K562 (cell line): ENCODE measurements around the gene GTF3C1. TPM values are rescaled to one million over a fixed set of nuclear protein-coding genes. Genes with fewer than 3 reads are reported as not detected.
A peak's percentile ranks its signal among the peaks of the same experiment; 100 is the strongest.

ENCODE experiments used
- ATAC-seq: fragments of 200-7000 bp; cut with Tn5 transposase; 3 replicates; pipeline ENCODE4 v1.9.1; 2020; ENCODE audit warnings: moderate library complexity
- BruUV-seq: library from RNA; stranded (reverse); fragments of 400-500 nt; replicated peaks from 2 replicates; lab custom pipeline; 2021; lab: Mats Ljungman, UMichigan
- CTCF ChIA-PET: fragments of 300-600 bp; formaldehyde crosslinking; extraction: SDS; loops from one replicate; lab custom pipeline; 2021; ENCODE audit warnings: low intra/inter-chr PET ratio; lab: Yijun Ruan, JAX
- POLR2A ChIA-PET: fragments of 300-600, 350-650 bp; sonication (Branson Sonifier 250); formaldehyde crosslinking; extraction: SDS; loops from one replicate; lab custom pipeline; 2021; ENCODE audit warnings: antibody characterized with exemption, inconsistent platforms; lab: Yijun Ruan, JAX
- DNase-seq, 4 experiments: peaks; one replicate each; pipeline versions ENCODE4 v3.0.0 to v3.0.0-alpha.2; 2011 to 2018; ENCODE audit warnings: low spot score in 3 of 4, mixed read lengths in 3 of 4; ENCODE audit errors: extremely low read depth in 1 of 4
- FAIRE-seq: peaks from 2 replicates; lab custom pipeline; 2011; peaks lifted over from hg19 to GRCh38; lab: Jason Lieb, UNC
- H2AFZ ChIP-seq: 2 replicates; pipeline ENCODE4 v1.6.0; 2011; ENCODE audit warnings: low read depth, low read length, control low read depth, inconsistent platforms
- H3K27ac ChIP-seq: fragments of 200-600 bp; 3 replicates; pipeline ENCODE4 v1.8.0; 2011; ENCODE audit warnings: low read depth, mild to moderate bottlenecking, control low read depth, inconsistent platforms, low read length, moderate library complexity, mixed read lengths; ENCODE audit errors: extremely low read depth
- H3K27me3 ChIP-seq, 2 experiments: fragments of 300-600 bp in 1 of 2; 2 replicates in 1 of 2; 3 replicates in 1 of 2; pipeline versions ENCODE4 v1.6.0 to v1.8.0; 2011; ENCODE audit warnings: inconsistent platforms in 2 of 2, low read length in 2 of 2, mild to moderate bottlenecking in 1 of 2, mixed read lengths in 1 of 2, moderate library complexity in 1 of 2; ENCODE audit not compliant: control insufficient read depth in 2 of 2, insufficient read depth in 2 of 2
- H3K36me3 ChIP-seq: fragments of 300-600 bp; 3 replicates; pipeline ENCODE4 v1.8.0; 2011; ENCODE audit warnings: mild to moderate bottlenecking, low read length, inconsistent platforms; ENCODE audit not compliant: control insufficient read depth, insufficient read depth
- H3K4me1 ChIP-seq, 2 experiments: fragments of 200-600 bp in 1 of 2; replicated peaks in 1 of 2; 2 replicates in 1 of 2; 3 replicates in 1 of 2; pipeline versions ENCODE4 v1.5.1 to v1.8.0; 2011; ENCODE audit warnings: inconsistent platforms in 2 of 2, low read length in 2 of 2, mild to moderate bottlenecking in 1 of 2, mixed read lengths in 1 of 2, moderate library complexity in 1 of 2; ENCODE audit not compliant: control insufficient read depth in 2 of 2, insufficient read depth in 2 of 2
- H3K4me2 ChIP-seq: 2 replicates; pipeline ENCODE4 v1.6.1; 2011; ENCODE audit warnings: low read length, control low read depth, inconsistent platforms, mixed read lengths; ENCODE audit not compliant: insufficient read depth
- H3K4me3 ChIP-seq: fragments of 200-600 bp; sonication (generic), shearing (Covaris generic); 2 replicates; pipeline ENCODE4 v1.5.1; 2016; ENCODE audit warnings: control low read depth, inconsistent platforms
- H3K79me2 ChIP-seq: fragments of 200-600 bp; 3 replicates; pipeline ENCODE4 v1.8.0; 2011; ENCODE audit warnings: low read length, inconsistent platforms; ENCODE audit not compliant: control insufficient read depth, insufficient read depth
- H3K9ac ChIP-seq, 2 experiments: 2 replicates each; pipeline versions ENCODE4 v1.6.0 to v1.6.1; 2011; ENCODE audit warnings: low read depth in 2 of 2, low read length in 2 of 2, control low read depth in 1 of 2, inconsistent platforms in 1 of 2, mild to moderate bottlenecking in 1 of 2, mixed read lengths in 1 of 2; ENCODE audit not compliant: insufficient read depth in 1 of 2
- H3K9me1 ChIP-seq: one replicate; pipeline ENCODE4 v1.6.0; 2011; ENCODE audit warnings: inconsistent platforms, mild to moderate bottlenecking, low read length, moderate library complexity; ENCODE audit not compliant: control insufficient read depth, insufficient read depth
- H3K9me3 ChIP-seq: replicated peaks from 2 replicates; pipeline ENCODE4 v1.5.1; 2011; ENCODE audit warnings: low read depth, low read length, inconsistent platforms; ENCODE audit not compliant: control insufficient read depth, insufficient read depth
- H4K20me1 ChIP-seq: replicated peaks from 2 replicates; pipeline ENCODE4 v1.6.1; 2011; ENCODE audit warnings: low read length, inconsistent platforms, mixed read lengths; ENCODE audit not compliant: control insufficient read depth, insufficient read depth
- C11orf30 ChIP-seq: fragments of 450-650 bp; IDR thresholded peaks from 2 replicates; pipeline ENCODE4 v1.6.1; 2016; ENCODE audit warnings: low read depth, mild to moderate bottlenecking
- GTF2A2 ChIP-seq: IDR thresholded peaks from 2 replicates; pipeline ENCODE4 v1.6.1; 2016; ENCODE audit warnings: mild to moderate bottlenecking, missing genetic modification characterization, missing compliant biosample characterization
- POLR2B ChIP-seq: fragments of 450-650 bp; IDR thresholded peaks from 2 replicates; pipeline ENCODE4 v1.6.1; 2018; ENCODE audit warnings: low read depth; ENCODE audit not compliant: partially characterized antibody
- SPI1 ChIP-seq: IDR thresholded peaks from 2 replicates; pipeline ENCODE4 v1.6.1; 2011; ENCODE audit warnings: low read depth, low read length, control low read depth, borderline replicate concordance
- WGBS: fragments of 100-300 bp; shearing (Covaris generic); methylation state at CpG from one replicate; pipeline ENCODE4 v1.1.6; 2016; ENCODE audit warnings: low coverage, mixed read lengths; ENCODE audit not compliant: insufficient coverage; ENCODE audit errors: missing lambda C conversion rate; 5-methylcytosine and 5-hydroxymethylcytosine counted together
- in situ Hi-C: fragments of 300-500 bp; cut with MboI; formaldehyde crosslinking; loops from 4 replicates; pipeline ENCODE4 v1.15.0; 2018; ENCODE audit warnings: inconsistent platforms, mixed read lengths
- intact Hi-C: fragments of 100-400 bp; cut with micrococcal nuclease; formaldehyde crosslinking; loops from 2 replicates; pipeline ENCODE4 v1.14.2; 2022
- polyA plus RNA-seq, 8 experiments: library from polyadenylated mRNA; depleted of rRNA in 4 of 8; stranded (reverse) in 5 of 8; unstranded in 3 of 8; fragments of >200 nt; fragmentation: Nextera tagmentation in 2 of 8; fragmentation: Illumina TruSeq in 1 of 8; extraction: Ambion mirVana in 2 of 8; extraction: Trizol in 1 of 8; gene quantifications; 2 replicates each; pipeline versions ENCODE4 v1.2.1 to v1.2.3, GENCODE V29; 2011 to 2014; ENCODE audit warnings: inconsistent platforms in 1 of 8, missing spikeins in 1 of 8
- total RNA-seq, 7 experiments: library from RNA; depleted of rRNA in 6 of 7; stranded (reverse); fragments of >200 nt in 6 of 7; fragmentation: Illumina TruSeq in 2 of 7; extraction: Trizol in 2 of 7; gene quantifications; 2 replicates each; pipeline versions ENCODE4 v1.2.1 to v1.2.3, GENCODE V29; 2011 to 2021; ENCODE audit warnings: low replicate concordance in 1 of 7
- TF ChIP-seq, protein P1 (sequence below), 2 experiments: fragments of 250-450 bp in 1 of 2; fragments of 450-650 bp in 1 of 2; sonication (Bioruptor Pico) in 1 of 2; IDR thresholded peaks; 2 replicates each; pipeline versions ENCODE4 v1.6.1 to v1.8.0; 2016 to 2021; ENCODE audit warnings: mild to moderate bottlenecking in 2 of 2, moderate library complexity in 2 of 2, missing compliant biosample characterization in 1 of 2, missing genetic modification characterization in 1 of 2

Gene GTF3C1
- total and polyA plus RNA-seq, 9 of the 15 experiments (the other 6 are each of a cell fraction or from before 2014, with no cell fraction given): 0.72 to 63.6 (median 30.9) TPM

- Histone ChIP-seq H2AFZ (no peak overlapping the region), H3K27me3 (peaks cover 0 to 7% of the 10 kb centered on the region in 2 experiments; a peak in 2 of 5 replicates), H3K4me2 (no peak overlapping the region), H3K27ac (no peak overlapping the region), H3K79me2 (no peaks in the 10 kb centered on the region), H3K36me3 (peaks cover 28% of the 10 kb centered on the region; the same call in 1 of the 3 replicates), H3K9me1 (no peaks in the 10 kb centered on the region), H3K4me3 (no peak overlapping the region), H3K9me3 (no peaks in the 10 kb centered on the region), H4K20me1 (no peaks in the 10 kb centered on the region; the same call in 1 of the 2 replicates), H3K9ac (no peak overlapping the region), H3K4me1 (peaks cover 0 to 3% of the 10 kb centered on the region in 2 experiments; a peak in 2 of 5 replicates)
- no peak for DNase-seq
- ATAC-seq: no peak
- TF ChIP-seq POLR2B: peak; percentile 21
- no peak for TF ChIP-seq C11orf30
- 27% methylated on average over 5 of the region's 5 CpGs for WGBS
- CTCF ChIA-PET: no interaction called here
- intact Hi-C loops: loop anchor here (5.0 kb wide), 2 partner anchors 92 to 282 kb away; no protein-coding TSS in a partner anchor
- no TSS peak for BruUV-seq
- POLR2A ChIA-PET: no interaction called here
- no peak for FAIRE-seq
- in situ Hi-C loops: loop anchor here (10.0 kb wide), 1 partner anchor 284 kb away; no protein-coding TSS in a partner anchor
Observed at GRCh38 chr16:27458987-27459688, 90.6 kb downstream of the GTF3C1 start.

DNA sequence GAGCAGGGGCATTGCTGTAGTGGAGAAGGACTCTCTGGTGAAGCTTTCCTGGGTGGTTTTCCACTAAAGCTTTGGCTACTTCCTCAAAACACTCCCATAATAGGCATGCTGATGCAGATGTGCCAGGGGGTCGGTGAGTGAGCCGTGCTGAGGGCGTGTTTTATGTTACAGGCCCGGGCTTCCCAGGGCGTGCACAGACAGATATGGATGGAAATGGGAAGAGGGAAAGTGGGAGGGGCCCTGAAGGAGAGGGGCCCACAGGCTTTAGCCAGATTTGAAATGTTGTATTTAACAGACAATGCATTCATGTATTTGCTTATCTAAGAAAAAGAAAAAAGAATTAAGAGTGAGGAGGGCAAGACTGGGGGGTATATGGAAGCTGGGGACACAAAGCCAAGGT lies 91.5 kb downstream of the GTF3C1 start:
- Histone ChIP-seq H3K79me2 (no peaks in the 10 kb centered on the region), H3K4me2 (no peak overlapping the region), H3K9me1 (no peaks in the 10 kb centered on the region), H2AFZ (no peak overlapping the region), H4K20me1 (no peaks in the 10 kb centered on the region), H3K4me3 (no peak overlapping the region), H3K9me3 (no peaks in the 10 kb centered on the region), H3K4me1 (peaks cover 0 to 3% of the 10 kb centered on the region in 2 experiments; a peak in 2 of 5 replicates), H3K9ac (no peak overlapping the region), H3K27ac (no peak overlapping the region), H3K36me3 (peaks cover 20% of the 10 kb centered on the region; the same call in 1 of the 3 replicates), H3K27me3 (peaks cover 4 to 16% of the 10 kb centered on the region in 2 experiments; a peak in 3 of 5 replicates)
- 13% methylated on average over 5 of the region's 5 CpGs for WGBS
- in situ Hi-C loops (loop anchor here (10.0 kb wide), 1 partner anchor 283 kb away; no protein-coding TSS in a partner anchor), intact Hi-C loops (loop anchor here (5.0 kb wide), 2 partner anchors 91 to 281 kb away; no protein-coding TSS in a partner anchor)
- ChIA-PET POLR2A (no interaction called here), CTCF (interaction anchor here (2.9 kb wide), 1 partner anchor 279 kb away, joined by 13 read pairs; no protein-coding TSS in a partner anchor)
- FAIRE-seq: no peak
- no peak for ATAC-seq
- no TSS peak for BruUV-seq
- no peak for DNase-seq
- TF ChIP-seq, protein P1, sequence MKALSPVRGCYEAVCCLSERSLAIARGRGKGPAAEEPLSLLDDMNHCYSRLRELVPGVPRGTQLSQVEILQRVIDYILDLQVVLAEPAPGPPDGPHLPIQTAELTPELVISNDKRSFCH (CRISPR knock-in tag; IDR thresholded peaks at IDR 0.05): no peak
- TF ChIP-seq, protein P1 (tag; IDR thresholded peaks at IDR 0.05): no peak
- TF ChIP-seq GTF2A2 (tag): no peak
- TF ChIP-seq SPI1: no peak
